Activated CD4-positive, alpha-beta memory T cell treated with anti-CD3 and anti-CD28 coated beads for 36 hours (primary cell): ENCODE results near the gene MAMDC4. TPM values are rescaled to one million over a fixed set of nuclear protein-coding genes. Genes with fewer than 3 reads are reported as not detected.
"Not testable (repeated sequence)": the region's sequence is repeated elsewhere in the genome, so short reads cannot be mapped to it uniquely, and the experiment has no call there.

Experiments used
- CTCF ChIA-PET: fragments of 350-600 bp; sonication (Branson Sonifier 250); formaldehyde crosslinking; loops from one replicate; lab custom pipeline; 2021; ENCODE audit warnings: antibody characterized with exemption, inconsistent platforms; lab: Charles Lee
- POLR2A ChIA-PET: fragments of 350-600 bp; sonication (Branson Sonifier 250); formaldehyde crosslinking; loops from one replicate; lab custom pipeline; 2021; ENCODE audit warnings: antibody characterized with exemption; lab: Charles Lee
- DNase-seq: peaks from one replicate; pipeline ENCODE4 v3.0.0-alpha.2; 2020
- H3K27ac Mint-ChIP-seq: one replicate; pipeline ENCODE4 v1.8.0; 2021; ENCODE audit warnings: mixed read lengths
- H3K27me3 Mint-ChIP-seq: one replicate; pipeline ENCODE4 v1.8.0; 2021; ENCODE audit warnings: mixed read lengths
- H3K36me3 Mint-ChIP-seq: one replicate; pipeline ENCODE4 v1.8.0; 2021; ENCODE audit warnings: mixed read lengths
- H3K4me1 Mint-ChIP-seq: one replicate; pipeline ENCODE4 v1.8.0; 2021; ENCODE audit warnings: low read depth, mixed read lengths
- H3K4me3 Mint-ChIP-seq: one replicate; pipeline ENCODE4 v1.8.0; 2021; ENCODE audit warnings: mild to moderate bottlenecking, mixed read lengths
- H3K9me3 Mint-ChIP-seq: one replicate; pipeline ENCODE4 v1.8.0; 2021; ENCODE audit warnings: mixed read lengths
- intact Hi-C: fragments of 100-400 bp; cut with micrococcal nuclease; formaldehyde crosslinking; loops from one replicate; pipeline ENCODE4 v1.15.1; 2023
- total RNA-seq, 2 experiments: library from RNA; stranded (reverse); gene quantifications; one replicate each; pipeline ENCODE4 v1.2.3, GENCODE V29; 2021

Gene MAMDC4
- 10 to 100 TPM; 13.0 to 14.3 TPM for total RNA-seq

- ChIA-PET POLR2A (interaction anchor here (1.2 kb wide), 1 partner anchor 9 kb away, joined by 3 read pairs; no protein-coding TSS in a partner anchor), CTCF (no interaction called here)
- no peak for DNase-seq
- no peaks in the 10 kb centered on the region for H3K9me3 Mint-ChIP-seq
- H3K4me3 Mint-ChIP-seq = no peak within 1 kb of the TSS
- H3K36me3 Mint-ChIP-seq = peaks cover 11% of the 10 kb centered on the region
- H3K4me1 Mint-ChIP-seq = peaks cover 13% of the 10 kb centered on the region
- peaks cover 6% of the 10 kb centered on the region for H3K27me3 Mint-ChIP-seq
- H3K27ac Mint-ChIP-seq = no peak within 1 kb of the TSS
- intact Hi-C loops = no loop called here
Measured at GRCh38 chr9:136851941-136852663, at the start of gene MAMDC4. Gene MAMDC4, plus strand, starts transcription at chr9:136852346. Its CDS starts 71 bp downstream, at chr9:136852417.

DNA sequence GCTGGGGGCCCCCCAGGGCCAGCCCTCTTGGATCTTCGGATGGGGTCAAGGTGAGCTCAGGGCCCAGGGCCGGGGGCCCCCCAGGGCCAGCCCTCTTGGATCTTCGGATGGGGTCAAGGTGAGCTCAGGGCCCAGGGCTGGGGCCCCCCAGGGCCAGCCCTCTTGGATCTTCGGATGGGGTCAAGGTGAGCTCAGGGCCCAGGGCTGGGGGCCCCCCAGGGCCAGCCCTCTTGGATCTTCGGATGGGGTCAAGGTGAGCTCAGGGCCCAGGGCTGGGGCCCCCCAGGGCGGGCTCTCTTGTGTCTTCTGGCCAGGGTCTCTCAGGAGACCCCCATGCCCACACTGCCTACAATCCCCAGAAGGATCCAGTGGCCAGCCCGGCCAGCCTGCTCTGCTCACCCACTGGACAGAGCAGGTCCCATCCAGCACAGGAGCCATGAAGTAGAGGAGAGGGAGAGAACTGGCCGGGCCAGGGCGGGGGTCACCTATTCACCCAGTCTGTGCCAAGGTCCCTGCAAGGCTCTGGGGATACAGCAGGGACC, 49.1 kb upstream of the MAMDC4 start:
- H3K36me3 Mint-ChIP-seq, POLR2A ChIA-PET, H3K27me3 Mint-ChIP-seq, DNase-seq, H3K4me3 Mint-ChIP-seq, CTCF ChIA-PET, H3K27ac Mint-ChIP-seq, intact Hi-C loops, H3K9me3 Mint-ChIP-seq: not testable (repeated sequence)
- H3K4me1 Mint-ChIP-seq = peaks cover 22% of the 10 kb centered on the region

DNA sequence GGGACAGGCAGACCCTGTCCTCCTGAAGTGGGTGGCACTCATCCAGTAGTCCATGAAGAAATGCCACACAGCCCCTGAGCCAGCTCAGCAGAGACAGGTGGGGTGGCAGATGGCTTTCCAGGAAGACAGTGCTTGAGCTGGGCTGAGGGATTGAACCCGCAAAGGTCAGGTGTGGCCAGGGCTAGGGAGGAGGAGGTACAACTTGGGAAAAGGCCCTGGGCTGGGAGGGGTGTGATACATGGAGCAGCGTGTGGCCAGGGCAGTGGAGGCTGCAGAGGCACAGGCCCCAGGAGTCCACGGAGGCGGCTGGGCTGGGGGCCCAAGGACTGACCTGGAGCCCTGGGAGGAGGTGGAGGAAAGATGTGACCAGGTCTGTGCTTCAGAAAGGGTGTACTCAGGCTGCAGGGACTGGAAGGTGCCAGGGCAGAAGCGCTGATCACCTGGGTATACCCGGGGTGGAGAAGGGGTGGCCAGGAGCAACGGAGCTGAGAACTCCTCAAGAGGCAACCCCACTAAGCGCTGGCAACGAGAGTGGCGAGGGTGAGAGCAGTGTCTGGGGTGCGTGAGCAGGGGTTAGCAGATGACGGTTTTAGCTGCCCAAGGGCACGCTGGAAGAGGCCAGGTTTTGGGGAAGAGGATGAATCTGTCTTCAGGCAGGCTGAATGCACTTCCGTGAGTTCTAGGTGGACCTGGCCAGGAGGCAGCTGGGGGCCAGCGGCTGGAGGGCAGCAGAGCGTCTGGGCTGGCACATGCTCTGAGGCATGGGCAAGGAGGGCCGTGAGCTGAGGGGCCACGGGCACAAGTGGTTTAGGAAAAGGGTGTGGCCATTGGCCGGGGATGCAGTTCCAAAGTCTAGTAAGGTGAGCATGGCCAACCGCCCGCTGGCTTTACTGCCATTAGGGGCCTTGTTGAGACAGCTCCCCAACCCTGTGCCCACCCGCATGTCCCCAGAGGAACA, 48.3 kb upstream of the MAMDC4 start:
- Mint-ChIP-seq H3K9me3 (no peaks in the 10 kb centered on the region), H3K36me3 (no peaks in the 10 kb centered on the region), H3K27me3 (peaks cover 9% of the 10 kb centered on the region), H3K27ac (no peak overlapping the region), H3K4me3 (no peak overlapping the region), H3K4me1 (peaks cover 23% of the 10 kb centered on the region)
- POLR2A ChIA-PET = no interaction called here
- CTCF ChIA-PET = interaction anchor here (1.2 to 9.8 kb wide), 2 partner anchors 11 to 39 kb away, joined by 3 to 56 read pairs; partner anchors contain the start of gene AJM1
- intact Hi-C loops = no loop called here
- DNase-seq = no peak

DNA sequence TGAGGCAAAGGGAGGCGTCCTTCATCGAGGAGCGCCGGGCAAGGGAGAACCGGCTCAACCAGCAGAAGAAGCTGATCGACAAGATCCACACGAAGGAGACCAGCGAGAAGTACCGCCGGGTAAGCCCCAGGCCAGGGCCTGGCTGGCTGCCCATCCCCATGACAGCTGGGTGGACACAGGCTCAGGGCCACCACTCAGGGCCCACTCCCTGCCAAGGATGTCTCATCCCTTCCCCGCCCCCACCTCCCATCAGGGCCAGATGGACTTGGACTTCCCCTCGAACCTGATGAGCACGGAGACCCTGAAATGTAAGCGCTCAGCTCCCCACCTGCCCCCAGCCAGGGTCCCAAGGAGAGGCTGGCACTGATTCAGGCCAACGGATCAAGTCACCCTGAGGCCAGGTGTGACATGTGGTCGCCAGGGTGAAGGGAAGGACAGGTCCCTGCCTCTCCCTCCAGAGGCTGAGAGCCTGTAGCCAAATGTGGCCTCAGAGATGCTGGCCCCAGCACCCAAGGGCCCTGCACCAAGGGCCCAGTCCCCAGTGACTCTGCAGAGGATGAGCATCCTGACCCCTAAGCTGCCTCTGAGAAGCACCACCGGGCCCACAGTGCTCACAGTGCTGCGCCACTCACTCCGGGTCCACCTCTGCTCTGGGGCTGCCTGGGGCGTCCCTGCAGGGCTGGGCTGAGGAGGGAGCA, 47.5 kb upstream of the MAMDC4 start:
- Mint-ChIP-seq H3K9me3 (no peaks in the 10 kb centered on the region), H3K27me3 (peaks cover 9% of the 10 kb centered on the region), H3K4me1 (peaks cover 30% of the 10 kb centered on the region), H3K4me3 (no peak overlapping the region), H3K27ac (no peak overlapping the region), H3K36me3 (peaks cover 2% of the 10 kb centered on the region)
- DNase-seq = no peak
- ChIA-PET POLR2A (no interaction called here), CTCF (interaction anchor here (1.2 to 9.8 kb wide), 2 partner anchors 12 to 38 kb away, joined by 3 to 56 read pairs; partner anchors contain the start of gene AJM1)
- intact Hi-C loops = loop anchor here (5.0 kb wide), 1 partner anchor 38 kb away; the partner anchor contains the start of gene AJM1

DNA sequence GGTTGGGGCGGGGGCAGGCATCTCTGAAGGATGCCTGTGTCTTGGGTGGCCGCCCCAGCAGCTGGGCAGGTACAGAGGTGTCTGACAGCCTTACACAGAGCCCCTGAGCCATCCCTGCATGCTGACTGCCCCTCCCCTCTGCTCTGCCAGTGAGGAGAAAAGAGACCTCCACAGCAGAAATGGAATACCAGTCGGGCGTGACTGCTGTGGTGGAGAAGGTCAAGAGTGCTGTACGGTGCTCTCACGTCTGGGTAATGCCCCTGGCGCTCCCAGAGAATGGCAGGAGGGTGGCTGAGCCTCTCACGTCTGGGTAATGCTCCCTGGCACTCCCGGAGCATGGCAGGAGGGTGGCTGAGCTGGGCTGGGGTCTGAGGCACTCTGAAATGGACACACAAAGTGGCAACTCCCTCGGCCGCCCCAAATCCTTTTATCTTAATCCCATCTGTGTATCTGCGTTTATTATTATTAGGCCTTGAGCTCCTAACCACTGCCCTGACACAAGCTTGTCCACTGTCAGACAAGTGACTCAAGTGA, 46.9 kb upstream of the MAMDC4 start:
- Mint-ChIP-seq H3K27ac (no peak overlapping the region), H3K27me3 (peaks cover 7% of the 10 kb centered on the region), H3K9me3 (no peaks in the 10 kb centered on the region), H3K4me3 (no peak overlapping the region), H3K36me3 (peaks cover 8% of the 10 kb centered on the region), H3K4me1 (peaks cover 34% of the 10 kb centered on the region)
- CTCF ChIA-PET = interaction anchor here (1.2 to 9.8 kb wide), 4 partner anchors 12 to 258 kb away, joined by 3 to 56 read pairs (median 14); partner anchors contain the start of gene AJM1
- POLR2A ChIA-PET = no interaction called here
- intact Hi-C loops = loop anchor here (5.0 kb wide), 1 partner anchor 37 kb away; the partner anchor contains the start of gene AJM1
- DNase-seq = no peak

GRCh38 chr9:136806067-136806466, 46.1 kb upstream of the MAMDC4 start:
- no peak for DNase-seq
- peaks cover 11% of the 10 kb centered on the region for H3K36me3 Mint-ChIP-seq
- H3K9me3 Mint-ChIP-seq = no peaks in the 10 kb centered on the region
- intact Hi-C loops = loop anchor here (5.0 kb wide), 1 partner anchor 36 kb away; the partner anchor contains the start of gene AJM1
- ChIA-PET POLR2A (interaction anchor here (1.0 to 1.6 kb wide), 2 partner anchors 12 to 14 kb away, joined by 3 to 4 read pairs; no protein-coding TSS in a partner anchor), CTCF (interaction anchor here (1.0 to 9.8 kb wide), 6 partner anchors 13 to 258 kb away, joined by 3 to 56 read pairs (median 4); partner anchors contain the start of genes AJM1 and TRAF2)
- no peak overlapping the region for H3K27ac Mint-ChIP-seq
- peak overlapping the region; percentile 77 for H3K4me3 Mint-ChIP-seq
- H3K4me1 Mint-ChIP-seq = peaks cover 30% of the 10 kb centered on the region
- H3K27me3 Mint-ChIP-seq = peaks cover 3% of the 10 kb centered on the region

DNA sequence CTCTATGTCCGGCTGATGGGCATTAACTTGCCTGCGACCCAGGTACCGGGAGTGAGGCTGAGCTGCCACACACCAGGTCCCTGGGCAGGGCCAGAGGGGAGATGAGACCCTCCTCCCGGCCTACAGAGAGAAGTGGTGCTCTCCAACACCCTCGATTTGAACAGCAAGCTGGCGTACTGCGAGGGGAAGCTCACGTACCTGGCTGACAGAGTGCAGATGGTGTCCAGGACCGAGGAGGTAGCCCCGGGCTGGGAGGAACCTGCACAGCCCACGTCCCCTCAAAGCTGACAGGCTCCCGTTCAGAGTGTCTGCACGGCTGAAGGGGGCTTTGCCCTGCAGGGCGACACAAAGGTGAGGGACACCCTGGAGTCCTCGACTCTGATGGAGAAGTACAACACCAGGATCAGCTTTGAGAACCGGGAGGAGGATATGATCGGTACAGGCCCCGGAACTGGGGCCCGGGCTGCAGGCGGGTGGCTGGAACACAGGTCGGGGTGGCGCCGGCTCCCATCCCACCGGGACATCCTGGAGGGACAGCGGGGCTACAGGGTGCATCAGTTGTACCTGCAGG, 45.4 kb upstream of the MAMDC4 start:
- H3K36me3 Mint-ChIP-seq = peaks cover 12% of the 10 kb centered on the region
- ChIA-PET CTCF (interaction anchor here (1.0 to 9.8 kb wide), 8 partner anchors 14 to 257 kb away, joined by 3 to 56 read pairs (median 5); partner anchors contain the start of genes AJM1 and TRAF2), POLR2A (interaction anchor here (0.6 to 2.4 kb wide), 11 partner anchors 13 to 539 kb away, joined by 3 to 7 read pairs (median 3); partner anchors contain the start of genes AJM1, NPDC1 and SAPCD2)
- intact Hi-C loops = loop anchor here (1.0 to 5.0 kb wide), 2 partner anchors 15 to 36 kb away; partner anchors contain the start of genes AJM1 and TMEM141
- DNase-seq = no peak
- peak overlapping the region; percentile 77 for H3K4me3 Mint-ChIP-seq
- H3K4me1 Mint-ChIP-seq = peaks cover 27% of the 10 kb centered on the region
- peak overlapping the region; percentile 85 for H3K27ac Mint-ChIP-seq
- H3K9me3 Mint-ChIP-seq = no peaks in the 10 kb centered on the region
- peaks cover 3% of the 10 kb centered on the region for H3K27me3 Mint-ChIP-seq

- POLR2A ChIA-PET = interaction anchor here (0.6 to 2.4 kb wide), 12 partner anchors 14 to 540 kb away, joined by 3 to 7 read pairs (median 3); partner anchors contain the start of genes AJM1, NPDC1 and SAPCD2
- intact Hi-C loops = loop anchor here (1.0 to 5.0 kb wide), 2 partner anchors 16 to 35 kb away; partner anchors contain the start of genes AJM1 and TMEM141
- no peaks in the 10 kb centered on the region for H3K9me3 Mint-ChIP-seq
- H3K27me3 Mint-ChIP-seq = no peaks in the 10 kb centered on the region
- peak within 1 kb of the TSS; percentile 77 for H3K4me3 Mint-ChIP-seq
- H3K36me3 Mint-ChIP-seq = peaks cover 12% of the 10 kb centered on the region
- H3K4me1 Mint-ChIP-seq = peaks cover 27% of the 10 kb centered on the region
- CTCF ChIA-PET = interaction anchor here (1.0 to 9.8 kb wide), 9 partner anchors 13 to 228 kb away, joined by 3 to 56 read pairs (median 5); partner anchors contain the start of genes AJM1, FUT7, TMEM141 and TRAF2
- peak; percentile 86 for DNase-seq
- peak within 1 kb of the TSS; percentile 85 for H3K27ac Mint-ChIP-seq
Measured at GRCh38 chr9:136807281-136808074, 44.7 kb upstream of the MAMDC4 start, which contains the start of gene RABL6. Gene RABL6, plus strand, starts transcription at chr9:136807948. Its CDS starts 249 bp downstream, at chr9:136808197.

- POLR2A ChIA-PET = interaction anchor here (0.6 to 2.4 kb wide), 5 partner anchors 79 to 276 kb away, joined by 3 to 7 read pairs (median 3); partner anchors contain the start of gene NPDC1
- CTCF ChIA-PET = interaction anchor here (0.8 to 9.8 kb wide), 13 partner anchors 9 to 260 kb away, joined by 3 to 56 read pairs (median 5); partner anchors contain the start of genes AJM1, FUT7, TMEM141 and TRAF2
- H3K36me3 Mint-ChIP-seq = peaks cover 17% of the 10 kb centered on the region
- H3K27me3 Mint-ChIP-seq = no peaks in the 10 kb centered on the region
- H3K4me1 Mint-ChIP-seq = peaks cover 32% of the 10 kb centered on the region
- H3K9me3 Mint-ChIP-seq = no peaks in the 10 kb centered on the region
- intact Hi-C loops = loop anchor here (5.0 kb wide), 1 partner anchor 34 kb away; the partner anchor contains the start of gene AJM1
- peak overlapping the region; percentile 33 for H3K27ac Mint-ChIP-seq
- H3K4me3 Mint-ChIP-seq = peak overlapping the region; percentile 74
- peak; percentile 41 for DNase-seq
Measured at GRCh38 chr9:136808075-136808805, 43.9 kb upstream of the MAMDC4 start.
